Activated T-cell treated with anti-CD3 and anti-CD28 coated beads for 1 hour (primary cell): ENCODE results near the gene GUCY2D.
"Not testable (repeated sequence)": the region's sequence is repeated elsewhere in the genome, so short reads cannot be mapped to it uniquely, and the experiment has no call there.

ENCODE experiments used
- DNase-seq: peaks from one replicate; pipeline ENCODE4 v3.0.0-alpha.2; 2020; ENCODE audit warnings: low read depth

GUCY2D gene

GRCh38 chr17:8001976-8002720 is at the start of gene GUCY2D:
Gene GUCY2D, plus strand, starts transcription at chr17:8002615. Its CDS starts 433 bp downstream, at chr17:8003048.
- DNase-seq: no peak

GRCh38 chr17:7953266-7953665 is 49.1 kb upstream of the GUCY2D start:
- not testable (repeated sequence) for DNase-seq

GRCh38 chr17:7955414-7956227 is 46.8 kb upstream of the GUCY2D start:
- DNase-seq: no peak

GRCh38 chr17:7956228-7956965 is 46.0 kb upstream of the GUCY2D start:
- no peak for DNase-seq

GRCh38 chr17:7959503-7960253 is 42.7 kb upstream of the GUCY2D start:
- DNase-seq: no peak

GRCh38 chr17:7961421-7961820 is 41.0 kb upstream of the GUCY2D start:
- no peak for DNase-seq

GRCh38 chr17:7967751-7968150 is 34.7 kb upstream of the GUCY2D start:
- no peak for DNase-seq

GRCh38 chr17:7969433-7969832 is 33.0 kb upstream of the GUCY2D start:
- DNase-seq: no peak

GRCh38 chr17:7971651-7972050 is 30.8 kb upstream of the GUCY2D start:
- no peak for DNase-seq

GRCh38 chr17:7972131-7972785 is 30.2 kb upstream of the GUCY2D start:
- DNase-seq: no peak

- no peak for DNase-seq
Observed at GRCh38 chr17:7974638-7975131, 27.7 kb upstream of the GUCY2D start.

- DNase-seq: no peak
Observed at GRCh38 chr17:7977039-7977438, 25.4 kb upstream of the GUCY2D start.

GRCh38 chr17:7977805-7978204 is 24.6 kb upstream of the GUCY2D start:
- DNase-seq: no peak

- no peak for DNase-seq
Observed at GRCh38 chr17:7982173-7982572, 20.2 kb upstream of the GUCY2D start.

GRCh38 chr17:7982666-7983065 is 19.7 kb upstream of the GUCY2D start:
- no peak for DNase-seq

- no peak for DNase-seq
Observed at GRCh38 chr17:7984904-7985303, 17.5 kb upstream of the GUCY2D start.

- no peak for DNase-seq
Observed at GRCh38 chr17:7987112-7987893, 15.1 kb upstream of the GUCY2D start.

- DNase-seq: no peak
Observed at GRCh38 chr17:7988750-7989178, 13.7 kb upstream of the GUCY2D start.

- DNase-seq: peak; percentile 98
Observed at GRCh38 chr17:7989781-7990655, 12.4 kb upstream of the GUCY2D start.
